Right lobe of liver (tissue), 4 donors: ENCODE results near the gene MYO1C.
"Not testable (repeated sequence)": the region's sequence is repeated elsewhere in the genome, so short reads cannot be mapped to it uniquely, and the experiment has no call there.

Source experiments
- POLR2A ChIP-seq: fragments of 450-650 bp; IDR thresholded peaks from one replicate; pipeline ENCODE4 v1.6.1; 2017; ENCODE audit warnings: antibody characterized with exemption, mild to moderate bottlenecking
- TF ChIP-seq, protein P1 (sequence below), 4 donors: fragments of 200-600 bp in 3 of 4; fragments of 450-650 bp in 1 of 4; IDR thresholded peaks; one replicate each; pipeline versions ENCODE4 v1.5.1 to v1.8.0; 2016 to 2022; ENCODE audit warnings: antibody characterized with exemption in 4 of 4, mild to moderate bottlenecking in 2 of 4
- donor health status: DM: no; HTN: no; CAD: no.
- donor health status: DM: no; HTN: no; CAD: no.
- donor health status: DM: no; HTN: yes; CAD: no.

- TF ChIP-seq, protein P1, sequence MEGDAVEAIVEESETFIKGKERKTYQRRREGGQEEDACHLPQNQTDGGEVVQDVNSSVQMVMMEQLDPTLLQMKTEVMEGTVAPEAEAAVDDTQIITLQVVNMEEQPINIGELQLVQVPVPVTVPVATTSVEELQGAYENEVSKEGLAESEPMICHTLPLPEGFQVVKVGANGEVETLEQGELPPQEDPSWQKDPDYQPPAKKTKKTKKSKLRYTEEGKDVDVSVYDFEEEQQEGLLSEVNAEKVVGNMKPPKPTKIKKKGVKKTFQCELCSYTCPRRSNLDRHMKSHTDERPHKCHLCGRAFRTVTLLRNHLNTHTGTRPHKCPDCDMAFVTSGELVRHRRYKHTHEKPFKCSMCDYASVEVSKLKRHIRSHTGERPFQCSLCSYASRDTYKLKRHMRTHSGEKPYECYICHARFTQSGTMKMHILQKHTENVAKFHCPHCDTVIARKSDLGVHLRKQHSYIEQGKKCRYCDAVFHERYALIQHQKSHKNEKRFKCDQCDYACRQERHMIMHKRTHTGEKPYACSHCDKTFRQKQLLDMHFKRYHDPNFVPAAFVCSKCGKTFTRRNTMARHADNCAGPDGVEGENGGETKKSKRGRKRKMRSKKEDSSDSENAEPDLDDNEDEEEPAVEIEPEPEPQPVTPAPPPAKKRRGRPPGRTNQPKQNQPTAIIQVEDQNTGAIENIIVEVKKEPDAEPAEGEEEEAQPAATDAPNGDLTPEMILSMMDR (IDR thresholded peaks at IDR 0.05) = not testable (repeated sequence)
- not testable (repeated sequence) for TF ChIP-seq POLR2A
Observed at GRCh38 chr17:1450261-1450660, 42.2 kb downstream of the MYO1C start.
